Astrocyte of the spinal cord (primary cell): ENCODE measurements around the gene ADAP2.
"Not testable (repeated sequence)": the region's sequence is repeated elsewhere in the genome, so short reads cannot be mapped to it uniquely, and the experiment has no call there.

Experiments used
- DNase-seq: peaks from one replicate; pipeline ENCODE4 v3.0.0; 2011; ENCODE audit warnings: low read depth, low spot score
- H3K4me3 ChIP-seq: 2 replicates; pipeline ENCODE4 v1.5.1; 2011; ENCODE audit warnings: low read depth, mild to moderate bottlenecking, low read length, moderate library complexity
- CTCF ChIP-seq: IDR thresholded peaks from 2 replicates; pipeline ENCODE4 v1.5.1; 2012; ENCODE audit warnings: low read depth, mild to moderate bottlenecking, low read length, inconsistent platforms
- in situ Hi-C: cut with HindIII; loops from 2 replicates; pipeline ENCODE4 v1.10.0; 2017; ENCODE audit warnings: low sequenced_read_pairs

ADAP2 gene

GRCh38 chr17:30929081-30929633 lies 7.4 kb downstream of the ADAP2 start:
- TF ChIP-seq CTCF, result no peak
- in situ Hi-C loops, result no loop called here
- DNase-seq, result no peak
- no peak overlapping the region for H3K4me3 ChIP-seq

GRCh38 chr17:30929861-30930260 lies 8.1 kb downstream of the ADAP2 start:
- H3K4me3 ChIP-seq, in situ Hi-C loops, DNase-seq: not testable (repeated sequence)

- no peak for TF ChIP-seq CTCF
- no peak overlapping the region for H3K4me3 ChIP-seq
- DNase-seq, result no peak
- in situ Hi-C loops, result no loop called here
These were observed 8.8 kb downstream of the ADAP2 start for GRCh38 chr17:30930495-30930894.

DNA sequence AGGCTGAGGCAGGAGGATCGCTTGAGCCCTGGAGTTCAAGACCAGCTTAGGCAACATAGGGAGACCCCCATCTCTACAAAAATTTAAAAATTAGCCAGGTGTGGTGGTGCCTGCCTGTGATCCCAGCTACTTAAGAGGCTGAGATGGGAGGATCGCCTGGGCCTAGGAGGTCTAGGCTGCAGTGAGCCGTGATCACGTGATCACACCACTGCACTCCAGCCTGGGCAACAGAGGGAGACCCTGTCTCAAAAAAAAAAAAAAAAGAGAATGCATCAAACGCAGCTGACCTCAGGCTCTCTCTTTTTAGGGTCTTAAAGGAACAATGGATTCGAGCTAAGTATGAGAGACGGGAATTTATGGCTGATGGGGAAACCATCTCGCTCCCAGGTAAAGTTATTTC lies 9.8 kb downstream of the ADAP2 start:
- H3K4me3 ChIP-seq, in situ Hi-C loops, DNase-seq: not testable (repeated sequence)

GRCh38 chr17:30933966-30934365 lies 12.2 kb downstream of the ADAP2 start:
- no peak for DNase-seq
- no peak overlapping the region for H3K4me3 ChIP-seq
- TF ChIP-seq CTCF, result no peak
- in situ Hi-C loops, result no loop called here

GRCh38 chr17:30939051-30939689 lies 17.4 kb downstream of the ADAP2 start:
- in situ Hi-C loops, result no loop called here
- H3K4me3 ChIP-seq, result no peak overlapping the region
- DNase-seq, result no peak
- TF ChIP-seq CTCF, result no peak

DNA sequence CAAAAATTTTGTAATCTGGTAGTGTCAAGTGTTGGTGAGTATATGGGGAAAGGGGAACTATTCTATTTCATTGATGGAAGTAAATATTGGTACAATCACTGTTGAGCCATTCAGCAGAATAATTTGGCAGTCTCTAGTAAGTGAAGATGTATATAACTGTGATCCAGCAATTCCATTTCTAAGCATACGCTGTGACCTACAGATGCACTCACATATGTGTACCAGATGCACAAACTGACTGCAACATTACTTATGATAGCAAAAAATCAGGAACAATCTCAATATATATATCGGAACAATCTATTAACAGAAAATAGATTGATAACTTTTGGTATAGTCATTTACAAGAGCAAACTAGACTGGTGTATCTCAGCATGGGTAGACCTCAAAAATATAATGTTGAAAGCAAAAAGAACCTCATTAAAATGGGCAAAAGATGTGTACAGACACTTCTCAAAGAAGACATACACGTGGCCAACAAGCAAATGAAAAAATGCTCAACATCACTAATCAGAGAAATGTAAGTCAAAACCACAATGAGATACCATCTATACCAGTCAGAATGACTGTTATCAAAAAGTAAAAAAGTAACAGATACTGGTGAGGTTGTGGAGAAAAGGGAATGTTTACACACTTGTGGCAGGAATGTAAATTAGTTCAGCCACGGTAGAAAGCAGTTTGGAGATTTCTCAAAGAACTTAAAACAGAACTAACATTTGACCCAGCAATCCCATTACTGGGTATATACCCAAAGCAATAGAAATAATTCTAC lies 20.7 kb downstream of the ADAP2 start:
- no peak overlapping the region for H3K4me3 ChIP-seq
- no peak for TF ChIP-seq CTCF
- in situ Hi-C loops, result no loop called here
- no peak for DNase-seq
